ENCODE data around the gene MEGF6.

The MEGF6 gene

DNA sequence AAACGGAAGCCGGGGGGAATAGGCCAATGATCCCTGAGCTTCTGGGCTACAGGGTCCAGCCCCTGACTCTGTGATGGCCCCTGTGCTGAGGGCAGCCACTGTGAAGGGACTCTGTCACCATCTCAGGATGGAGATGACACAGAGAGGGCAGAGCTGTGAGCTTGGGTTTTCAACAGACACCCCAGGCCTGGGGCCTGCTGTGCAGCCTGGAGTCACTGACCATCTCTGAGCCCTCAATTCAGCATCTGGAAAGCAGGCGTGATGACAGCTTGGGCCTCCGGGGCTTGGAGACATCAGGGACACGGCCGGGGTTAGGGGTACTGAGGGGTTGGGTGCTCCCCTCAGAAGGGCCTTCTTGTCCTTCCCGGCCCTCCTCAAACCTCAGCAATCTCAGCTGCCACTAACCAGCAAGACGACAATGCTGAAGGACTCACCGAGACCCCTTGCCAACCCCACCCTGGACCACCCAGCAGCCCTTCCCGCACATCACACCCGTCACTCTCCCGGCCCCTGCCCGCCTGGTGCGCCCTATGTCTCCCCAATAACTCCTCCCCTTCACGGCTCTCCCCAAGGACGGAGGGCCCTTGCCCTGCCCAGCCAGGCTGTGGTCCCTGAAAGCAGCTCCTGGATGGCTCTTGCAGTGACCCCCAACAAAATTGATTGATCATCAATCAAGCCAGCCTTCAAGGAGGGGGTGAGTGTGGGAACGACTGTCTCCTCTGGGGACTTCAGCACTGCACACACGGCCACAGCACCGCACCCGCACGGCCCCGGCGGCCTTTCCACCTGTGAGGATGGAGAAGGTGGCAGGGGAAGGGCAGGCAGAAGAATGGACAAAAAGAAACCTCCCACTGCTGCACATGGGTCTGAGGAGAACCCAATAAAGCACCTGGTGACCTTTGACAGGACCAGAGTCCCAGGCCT is 4.3 kb downstream of the MEGF6 start:
- DNase-seq: no peak

DNA sequence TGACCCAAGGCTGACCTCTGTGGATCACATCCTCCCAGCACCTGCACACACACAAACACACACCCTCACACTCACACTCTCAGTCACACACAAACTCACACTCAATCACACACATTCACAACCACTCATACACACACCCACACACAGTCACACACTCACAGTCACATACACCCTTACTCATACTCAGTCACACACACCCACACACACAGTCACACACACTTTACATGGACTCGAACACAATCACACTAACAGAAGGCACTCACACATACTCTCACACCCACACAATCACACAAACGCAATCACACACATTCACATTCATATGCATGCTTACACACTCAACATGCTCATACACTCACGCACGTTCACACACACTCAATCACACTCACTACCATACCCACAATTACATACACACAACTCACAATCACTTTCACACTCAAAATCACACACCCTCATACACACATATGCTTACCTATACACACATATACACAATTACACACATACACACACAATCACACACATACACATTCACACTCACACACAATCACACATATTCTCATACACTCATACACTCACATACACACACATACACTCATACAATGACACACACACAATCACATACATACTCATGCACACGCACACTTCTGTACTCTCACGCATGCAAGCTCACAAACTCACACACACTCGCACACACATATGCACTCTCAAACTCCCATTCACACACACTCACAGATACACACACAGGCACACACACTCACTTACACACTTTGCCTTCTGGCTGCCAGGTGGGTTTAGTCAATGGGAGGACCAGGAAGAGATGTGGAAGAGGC is 6.1 kb downstream of the MEGF6 start:
- DNase-seq: no peak

DNA sequence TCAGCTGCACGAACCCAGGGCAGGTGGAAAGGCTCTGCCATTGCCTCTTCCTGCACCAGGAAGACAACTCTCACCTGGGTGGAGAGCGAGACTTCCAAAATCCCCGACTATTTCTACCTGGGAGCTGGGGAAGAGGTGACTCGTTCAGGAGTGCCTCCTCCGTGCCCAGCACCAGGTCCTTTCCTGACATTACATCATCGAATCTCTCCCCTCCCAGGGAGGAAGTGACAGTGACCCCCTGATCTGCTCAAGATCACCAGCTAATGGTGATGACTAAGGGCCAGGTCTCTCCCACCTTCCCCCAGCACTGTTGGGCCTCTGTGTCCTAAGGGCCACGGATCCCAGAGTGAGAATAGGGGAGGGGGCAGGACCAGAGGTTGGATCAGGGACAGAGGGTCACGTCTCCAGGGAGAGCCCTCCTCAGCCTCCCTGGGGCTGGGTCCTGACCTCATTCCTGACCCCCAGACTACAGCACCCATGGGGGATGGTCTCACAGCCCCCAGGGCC is 6.8 kb downstream of the MEGF6 start:
- DNase-seq: no peak

DNA sequence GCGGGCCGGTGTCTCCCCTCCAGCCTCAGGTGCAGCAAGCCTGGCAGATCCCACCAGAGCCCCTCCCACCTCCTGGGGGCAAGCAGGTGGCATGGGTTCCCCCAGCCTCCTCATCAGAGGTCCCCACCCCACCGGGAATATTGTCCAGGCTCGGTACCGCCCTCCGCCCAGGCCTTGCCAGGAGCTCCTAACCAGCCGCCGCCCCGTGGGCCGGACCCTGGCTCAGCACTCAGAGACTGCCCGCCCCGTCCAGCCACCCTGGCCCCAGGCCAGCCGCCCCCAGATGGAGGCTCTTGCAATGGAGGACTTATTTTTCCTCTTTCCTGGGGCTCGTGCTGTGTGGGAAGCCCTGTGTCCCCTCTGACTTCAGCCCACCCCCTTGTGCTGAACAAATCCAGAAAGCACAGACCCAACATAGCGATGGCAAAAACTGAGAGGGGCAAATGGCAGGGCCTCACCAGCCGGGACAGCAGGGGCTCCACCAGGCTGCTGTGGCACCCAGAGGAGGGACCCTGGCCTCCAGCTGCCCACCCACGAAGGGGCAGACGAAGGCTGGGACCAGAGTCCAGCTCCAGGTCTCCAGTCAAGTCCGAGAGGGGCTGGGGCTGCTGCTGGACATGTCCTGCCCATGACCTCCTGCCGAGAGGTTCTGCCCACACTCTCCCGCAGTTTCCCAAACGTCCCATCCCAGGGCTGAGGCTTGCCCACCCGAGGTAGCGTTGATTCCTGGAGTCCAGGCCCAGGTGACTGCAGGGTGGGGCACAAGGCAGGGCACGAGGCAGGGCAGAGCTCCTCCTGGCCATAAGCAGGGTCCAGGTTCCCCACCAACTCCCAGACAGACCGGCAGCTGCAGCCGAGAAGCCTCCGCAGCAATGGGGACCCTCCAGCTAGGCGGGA is 7.5 kb downstream of the MEGF6 start:
- no peak for DNase-seq

DNA sequence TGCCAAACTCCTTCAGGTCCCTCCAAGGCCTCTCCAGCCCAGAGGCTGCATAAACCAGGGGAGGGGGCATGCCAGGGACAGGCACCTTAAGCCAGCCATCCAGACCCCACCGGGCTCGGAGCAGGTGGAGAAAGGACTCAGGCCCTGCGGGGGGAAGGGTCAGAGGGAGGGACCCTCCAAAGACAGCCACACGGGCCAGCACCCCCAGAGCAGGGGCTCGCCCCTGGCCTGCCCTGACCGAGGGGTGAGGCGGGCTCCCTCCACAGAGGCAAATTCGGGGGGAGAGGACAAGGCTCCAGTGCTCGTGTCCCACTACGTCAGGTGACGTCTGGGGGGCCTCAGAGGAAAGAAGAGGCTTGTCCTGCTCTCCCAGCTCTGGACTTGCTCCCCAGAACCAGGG is 8.2 kb downstream of the MEGF6 start:
- no peak for DNase-seq

DNA sequence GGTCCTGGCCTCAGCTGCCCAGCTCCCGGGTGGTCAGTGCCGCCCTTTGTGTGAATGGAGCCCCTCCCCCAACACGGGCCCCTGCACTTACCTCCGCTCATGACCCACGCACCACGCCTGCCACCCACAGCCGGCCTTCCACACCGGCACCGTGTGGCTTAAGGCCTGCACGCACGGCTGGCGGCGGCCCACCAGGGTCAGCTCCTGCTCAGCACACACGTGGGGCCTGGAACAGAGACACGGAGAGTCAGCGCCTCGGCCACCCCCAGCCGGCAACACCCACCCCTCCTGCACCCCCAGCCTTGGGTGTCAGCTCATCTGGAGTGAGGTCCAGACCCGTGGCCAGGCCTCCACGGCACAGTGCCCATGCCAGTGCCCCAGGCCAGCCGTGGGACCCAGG is 8.9 kb downstream of the MEGF6 start:
- no peak for DNase-seq

- DNase-seq: no peak
Observed at GRCh38 chr1:3601743-3602142, 9.6 kb downstream of the MEGF6 start.

DNA sequence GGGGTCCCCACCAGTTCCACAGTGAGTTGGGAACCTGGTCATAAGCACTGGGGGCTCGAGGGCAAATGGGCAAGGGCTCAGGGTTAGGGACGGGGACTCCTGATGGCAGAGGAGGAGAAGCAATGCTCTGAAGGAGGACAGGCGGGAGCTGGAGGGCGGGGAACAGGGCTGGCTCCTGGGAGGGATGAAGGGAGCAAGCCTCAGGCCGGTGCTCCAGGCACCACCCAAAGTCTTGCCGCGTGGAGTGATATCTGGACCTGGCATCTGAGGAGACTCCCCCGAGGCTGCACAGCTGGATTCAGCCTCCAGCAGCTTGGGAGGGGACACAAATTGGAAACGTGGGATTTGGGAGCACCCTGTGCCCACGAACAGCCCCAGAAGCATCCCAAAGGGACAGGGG is 11.0 kb downstream of the MEGF6 start:
- DNase-seq: no peak

DNA sequence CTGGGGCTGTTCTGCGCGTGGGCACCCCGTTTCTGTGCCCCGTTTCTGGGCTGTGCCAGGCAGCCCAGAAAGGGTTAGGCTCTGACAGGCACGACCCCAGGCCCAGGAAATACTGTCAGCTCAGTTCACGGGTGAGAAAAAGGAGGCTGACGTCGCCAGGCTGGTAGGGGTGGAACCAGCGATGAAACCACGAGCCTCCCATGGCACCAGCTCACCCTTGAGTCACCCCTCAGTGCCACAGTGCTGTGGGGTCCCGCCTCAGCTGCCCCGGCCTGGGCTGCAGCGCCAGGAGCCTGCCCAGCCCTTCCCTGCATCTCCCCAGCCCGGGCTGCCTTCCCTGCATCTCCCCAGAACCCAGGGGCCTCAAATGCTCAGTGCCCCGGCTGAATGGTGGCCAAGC is 11.5 kb downstream of the MEGF6 start:
- DNase-seq: no peak

DNA sequence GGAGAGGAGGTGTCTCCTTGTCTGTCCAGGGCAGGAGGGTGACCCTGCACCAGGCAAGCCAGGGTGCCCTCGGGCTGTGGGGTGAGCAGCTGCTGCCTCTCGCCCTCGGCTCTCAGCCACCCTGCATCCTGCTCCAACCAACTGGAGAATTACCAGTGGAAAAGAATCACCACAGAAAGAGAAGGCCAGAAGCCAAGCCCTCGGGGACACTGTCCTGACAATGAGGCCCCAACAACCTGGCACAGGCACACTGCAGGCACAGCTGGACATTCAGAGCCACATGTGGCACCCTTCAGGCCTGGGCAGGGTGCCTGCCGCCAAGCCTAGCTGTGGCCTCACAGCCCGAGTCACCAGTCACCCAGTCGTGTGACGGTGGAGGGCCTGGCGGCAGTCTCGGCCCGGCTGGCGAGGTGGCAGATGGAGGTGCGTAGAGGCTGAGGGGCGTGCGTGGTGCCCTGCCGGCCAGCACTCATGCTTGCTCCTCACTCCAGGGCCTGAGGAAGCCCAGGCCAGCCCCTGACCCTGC is 12.0 kb downstream of the MEGF6 start:
- DNase-seq: no peak

- no peak for DNase-seq
Observed at GRCh38 chr1:3598522-3599285, 12.6 kb downstream of the MEGF6 start.

- no peak for DNase-seq
Observed at GRCh38 chr1:3598051-3598491, 13.2 kb downstream of the MEGF6 start.

GRCh38 chr1:3597599-3597964 is 13.7 kb downstream of the MEGF6 start:
- DNase-seq: no peak

DNA sequence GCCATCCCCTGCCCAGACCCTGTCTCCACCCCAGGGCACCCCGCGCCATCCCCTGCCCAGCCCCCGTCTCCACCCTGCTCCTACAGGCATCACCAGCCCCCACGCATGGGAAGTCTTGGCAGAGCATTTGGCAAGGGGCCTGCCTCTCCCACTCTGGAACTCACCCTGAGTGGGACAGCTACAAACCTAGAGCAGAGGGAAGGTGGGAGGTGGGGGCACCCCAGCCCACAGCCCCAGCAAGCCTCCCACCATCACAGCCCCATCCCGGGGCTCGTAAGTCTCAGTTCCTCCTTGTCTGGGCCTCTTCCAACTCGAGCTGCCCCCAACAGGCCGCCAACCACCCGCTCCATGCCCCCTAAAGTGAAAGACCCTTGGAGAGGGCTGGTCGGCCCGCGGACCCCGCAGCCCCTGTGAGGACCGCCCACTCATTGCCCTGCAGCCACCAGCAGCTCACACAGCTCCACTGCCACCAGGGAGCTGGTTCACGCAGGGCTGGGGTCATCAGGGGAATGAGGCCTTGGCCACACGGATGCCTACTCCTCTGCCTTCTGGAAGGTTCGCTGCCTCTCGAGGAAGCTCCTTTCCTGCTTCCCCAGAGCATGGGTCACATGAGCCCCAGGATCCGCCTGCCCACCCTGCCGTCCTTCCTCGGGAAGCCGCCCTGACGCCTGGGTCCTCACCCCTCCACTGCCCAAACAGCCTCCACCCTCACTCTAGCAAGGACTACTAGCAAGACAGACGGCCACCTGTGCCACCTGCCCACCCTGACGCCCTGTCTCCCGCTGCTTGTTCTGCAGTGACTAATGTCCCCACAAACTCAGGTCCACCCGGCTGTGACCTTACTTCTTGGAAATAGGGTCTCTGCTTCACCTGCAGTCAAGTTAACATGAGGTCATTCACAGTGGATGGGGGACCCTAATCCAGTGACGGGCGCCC is 14.4 kb downstream of the MEGF6 start:
- DNase-seq: no peak

DNA sequence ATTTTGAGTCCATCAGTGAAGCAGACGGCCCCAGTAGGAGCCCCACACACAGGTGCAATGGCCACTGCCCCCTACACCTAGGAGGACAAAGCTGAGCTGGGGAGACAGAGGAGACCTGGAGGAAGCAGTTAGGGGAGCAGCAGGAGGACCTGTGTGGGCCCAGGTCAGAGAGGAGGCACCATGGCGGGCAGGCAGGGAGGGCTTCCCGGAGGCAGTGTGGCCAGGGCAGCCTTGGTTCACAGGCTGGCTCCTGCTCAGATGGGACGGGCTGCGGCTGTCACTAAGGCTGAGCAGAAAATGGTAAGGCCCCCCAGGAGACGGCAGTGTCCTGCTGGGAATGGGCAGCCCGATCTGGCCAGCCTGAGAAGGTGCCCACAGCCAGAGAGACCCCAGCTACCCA is 15.4 kb downstream of the MEGF6 start:
- no peak for DNase-seq

- DNase-seq: no peak
Observed at GRCh38 chr1:3594706-3595377, 16.5 kb downstream of the MEGF6 start.

DNA sequence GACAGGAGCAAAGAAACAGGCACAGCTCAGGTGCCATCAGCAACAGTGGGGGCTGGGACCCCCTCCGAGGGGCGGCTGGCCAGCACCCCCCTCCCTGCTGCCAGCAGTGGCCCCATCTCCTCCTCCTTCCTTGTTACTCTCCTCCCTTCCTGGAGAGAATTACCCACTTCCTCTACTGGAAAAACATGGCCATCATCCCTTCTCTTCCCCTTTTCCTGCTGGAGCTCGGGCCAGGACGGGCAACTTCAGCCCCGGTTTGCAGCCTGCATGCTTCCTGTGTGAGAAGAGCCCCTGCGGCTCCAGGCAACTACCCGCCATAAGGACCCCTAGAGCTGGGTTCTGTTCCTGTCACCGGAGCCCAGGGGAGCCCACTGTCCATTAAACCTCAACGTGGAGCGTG is 17.6 kb downstream of the MEGF6 start:
- no peak for DNase-seq

GRCh38 chr1:3593334-3593733 is 18.0 kb downstream of the MEGF6 start:
- no peak for DNase-seq

GRCh38 chr1:3590951-3591865 is 20.1 kb downstream of the MEGF6 start:
- DNase-seq: no peak

Data from NCI-H2029 (cell line).